HepG2 (cell line): ENCODE measurements around the gene MITF. TPM values are rescaled to one million over a fixed set of nuclear protein-coding genes. Genes with fewer than 3 reads are reported as not detected.

ENCODE experiments used
- ATAC-seq: fragments of 200-7000 bp; cut with Tn5 transposase; 3 replicates; pipeline ENCODE4 v1.9.1; 2020; ENCODE audit warnings: mild to moderate bottlenecking, moderate library complexity
- BruUV-seq: library from RNA; stranded (reverse); fragments of 400-500 nt; replicated peaks from 2 replicates; lab custom pipeline; 2021; lab: Mats Ljungman, UMichigan
- CTCF ChIA-PET: fragments of 300-600 bp; formaldehyde crosslinking; extraction: SDS; loops from one replicate; lab custom pipeline; 2021; ENCODE audit warnings: low total read pairs, inconsistent platforms, low intra/inter-chr PET ratio; lab: Yijun Ruan, JAX
- POLR2A ChIA-PET: fragments of 350-600 bp; sonication (Branson Sonifier 250); formaldehyde crosslinking; loops from one replicate; lab custom pipeline; 2020; ENCODE audit warnings: antibody characterized with exemption, inconsistent platforms; lab: Yijun Ruan, JAX
- DNase-seq: peaks from one replicate; pipeline ENCODE4 v3.0.0-alpha.2; 2015; ENCODE audit warnings: low spot score
- FAIRE-seq: peaks from 3 replicates; lab custom pipeline; 2011; peaks lifted over from hg19 to GRCh38; lab: Jason Lieb, UNC
- H2AFZ ChIP-seq: one replicate; pipeline ENCODE4 v1.6.1; 2011; ENCODE audit warnings: low read length, inconsistent platforms
- H3K27ac ChIP-seq: fragments of 300-600 bp; 3 replicates; pipeline ENCODE4 v1.8.0; 2011; ENCODE audit warnings: mixed run types, mild to moderate bottlenecking, mixed read lengths, low read length, inconsistent platforms; ENCODE audit not compliant: insufficient read depth; ENCODE audit errors: extremely low read length
- H3K27me3 ChIP-seq, 2 experiments: fragments of 200-600 bp in 1 of 2; 2 replicates in 1 of 2; 3 replicates in 1 of 2; pipeline versions ENCODE4 v1.6.0 to v1.8.0; 2011; ENCODE audit warnings: low read length in 2 of 2, mild to moderate bottlenecking in 2 of 2, moderate library complexity in 2 of 2, inconsistent platforms in 1 of 2; ENCODE audit not compliant: insufficient read depth in 2 of 2, control insufficient read depth in 1 of 2
- H3K36me3 ChIP-seq, 2 experiments: fragments of 200-600 bp in 1 of 2; replicated peaks in 1 of 2; 2 replicates in 1 of 2; 3 replicates in 1 of 2; pipeline versions ENCODE4 v1.5.1 to v1.8.0; 2011; ENCODE audit warnings: low read length in 2 of 2, inconsistent platforms in 1 of 2; ENCODE audit not compliant: insufficient read depth in 2 of 2, control insufficient read depth in 1 of 2
- H3K4me1 ChIP-seq: 2 replicates; pipeline ENCODE4 v1.5.1; 2012; ENCODE audit warnings: low read length, inconsistent platforms; ENCODE audit not compliant: insufficient read depth
- H3K4me2 ChIP-seq: 2 replicates; pipeline ENCODE4 v1.6.0; 2011; ENCODE audit warnings: low read depth, low read length, inconsistent platforms
- H3K4me3 ChIP-seq, 3 experiments: fragments of 200-600 bp in 1 of 3; sonication (generic), shearing (Covaris generic) in 1 of 3; replicated peaks in 1 of 3; 2 replicates each; pipeline ENCODE4 v1.5.1; 2011 to 2016; ENCODE audit warnings: low read length in 3 of 3, inconsistent platforms in 2 of 3, low read depth in 2 of 3, mild to moderate bottlenecking in 2 of 3, control low read depth in 1 of 3, mixed read lengths in 1 of 3; ENCODE audit not compliant: insufficient read depth in 1 of 3
- H3K79me2 ChIP-seq: one replicate; pipeline ENCODE4 v1.6.1; 2011; ENCODE audit warnings: low read length, inconsistent platforms; ENCODE audit not compliant: insufficient read depth
- H3K9ac ChIP-seq: 2 replicates; pipeline ENCODE4 v1.6.0; 2011; ENCODE audit warnings: mild to moderate bottlenecking, low read depth, low read length, inconsistent platforms; ENCODE audit not compliant: insufficient read depth
- H3K9me3 ChIP-seq: 2 replicates; pipeline ENCODE4 v1.5.1; 2012; ENCODE audit warnings: mild to moderate bottlenecking, low read length
- H4K20me1 ChIP-seq: 2 replicates; pipeline ENCODE4 v1.6.0; 2011; ENCODE audit warnings: inconsistent platforms, mild to moderate bottlenecking, low read length, moderate library complexity; ENCODE audit not compliant: insufficient read depth
- AKAP8 ChIP-seq: sonication (generic); formaldehyde crosslinking; IDR thresholded peaks from 2 replicates; pipeline ENCODE4 v1.5.1; 2020; ENCODE audit warnings: mild to moderate bottlenecking, missing genetic modification reagents
- HBP1 ChIP-seq: IDR thresholded peaks from 2 replicates; pipeline ENCODE4 v1.6.1; 2016; ENCODE audit warnings: low read depth, control low read depth
- HOXA9 ChIP-seq: sonication (generic); formaldehyde crosslinking; IDR thresholded peaks from 2 replicates; pipeline ENCODE4 v1.8.1; 2022; ENCODE audit warnings: missing genetic modification reagents, mild to moderate bottlenecking, moderate library complexity, borderline replicate concordance
- MAFF ChIP-seq: IDR thresholded peaks from 2 replicates; pipeline ENCODE4 v1.6.1; 2011; ENCODE audit warnings: low read depth, low read length, improper control_type of control experiment
- MED1 ChIP-seq: sonication (generic); formaldehyde crosslinking; IDR thresholded peaks from 2 replicates; pipeline ENCODE4 v1.4.0; 2020; ENCODE audit warnings: missing genetic modification reagents
- NR2C2 ChIP-seq: sonication (generic); formaldehyde crosslinking; IDR thresholded peaks from 2 replicates; pipeline ENCODE4 v1.4.0; 2020; ENCODE audit warnings: missing genetic modification reagents, mild to moderate bottlenecking, moderate library complexity, borderline replicate concordance
- POLR2A ChIP-seq, 2 experiments: IDR thresholded peaks; 2 replicates each; pipeline ENCODE4 v1.6.1; 2011; ENCODE audit warnings: low read depth in 2 of 2, low read length in 2 of 2, mild to moderate bottlenecking in 1 of 2, moderate library complexity in 1 of 2; ENCODE audit not compliant: insufficient read depth in 1 of 2
- RFX1 ChIP-seq: fragments of 450-650 bp; IDR thresholded peaks from 2 replicates; pipeline ENCODE4 v1.6.1; 2017
- SRSF9 ChIP-seq: fragments of 200-400 bp; formaldehyde crosslinking; IDR thresholded peaks from 2 replicates; pipeline ENCODE4 v1.6.1; 2018; ENCODE audit warnings: borderline replicate concordance, mild to moderate bottlenecking, low read depth, low read length; ENCODE audit not compliant: insufficient read depth, poor library complexity, severe bottlenecking
- U2AF2 ChIP-seq: fragments of 200-400 bp; formaldehyde crosslinking; IDR thresholded peaks from 2 replicates; pipeline ENCODE4 v1.6.1; 2017; ENCODE audit warnings: low read depth, mild to moderate bottlenecking, low read length
- ZNF160 ChIP-seq: sonication (generic); formaldehyde crosslinking; IDR thresholded peaks from 2 replicates; pipeline ENCODE4 v1.8.0; 2022; ENCODE audit warnings: mild to moderate bottlenecking, inconsistent platforms, missing genetic modification reagents
- ZZZ3 ChIP-seq: sonication (generic); formaldehyde crosslinking; IDR thresholded peaks from 2 replicates; pipeline ENCODE4 v1.4.0; 2020; ENCODE audit warnings: missing genetic modification reagents, mild to moderate bottlenecking, borderline replicate concordance
- WGBS: methylation state at CpG from one replicate; pipeline ENCODE4 v1.1.6; 2017; ENCODE audit warnings: low lambda C conversion rate; 5-methylcytosine and 5-hydroxymethylcytosine counted together
- in situ Hi-C: cut with HindIII; loops from 2 replicates; pipeline ENCODE4 v1.10.0; 2017; ENCODE audit warnings: low pct_unique_long_range_greater_than_20kb; ENCODE audit not compliant: extremely low pct_ligation_motif_present
- intact Hi-C: fragments of 100-400 bp; cut with micrococcal nuclease; formaldehyde crosslinking; loops from one replicate; pipeline ENCODE4 v1.10.0; 2022; ENCODE audit not compliant: unreplicated experiment
- polyA plus RNA-seq, 8 experiments: library from polyadenylated mRNA; depleted of rRNA in 3 of 8; stranded (reverse) in 7 of 8; unstranded in 1 of 8; fragments of >200 nt; fragmentation: Illumina TruSeq in 4 of 8; extraction: Trizol in 4 of 8; gene quantifications; 2 replicates each; pipeline versions ENCODE4 v1.2.1 to v1.2.3, GENCODE V29; 2011 to 2016; ENCODE audit warnings: low read depth in 4 of 8, missing spikeins in 1 of 8, mixed read lengths in 1 of 8; ENCODE audit not compliant: insufficient read depth in 1 of 8
- total RNA-seq, 5 experiments: library from RNA; depleted of rRNA; stranded (reverse); fragments of >200 nt; fragmentation: Illumina TruSeq; extraction: Trizol; gene quantifications; 2 replicates each; pipeline ENCODE4 v1.2.3, GENCODE V29; 2016; ENCODE audit warnings: low read depth in 1 of 5
- TF ChIP-seq, protein P1 (sequence below): sonication (generic); formaldehyde crosslinking; IDR thresholded peaks from 2 replicates; pipeline ENCODE4 v1.8.0; 2023; ENCODE audit warnings: mild to moderate bottlenecking, missing genetic modification reagents

Gene MITF
- total and polyA plus RNA-seq, 2 of the 13 experiments (the other 11 are each of a cell fraction or from before 2014, with no cell fraction given) = 0.12 to 0.38 TPM

- TF ChIP-seq MAFF (no peak), POLR2A (IDR thresholded peaks at IDR 0.05; ENCODE audit: insufficient read depth in 1 of 2, low read depth in 2 of 2, low read length in 2 of 2) (no peak)
These were observed 128.8 kb downstream of the MITF start (continued) for GRCh38 chr3:69867941-69868505.

DNA sequence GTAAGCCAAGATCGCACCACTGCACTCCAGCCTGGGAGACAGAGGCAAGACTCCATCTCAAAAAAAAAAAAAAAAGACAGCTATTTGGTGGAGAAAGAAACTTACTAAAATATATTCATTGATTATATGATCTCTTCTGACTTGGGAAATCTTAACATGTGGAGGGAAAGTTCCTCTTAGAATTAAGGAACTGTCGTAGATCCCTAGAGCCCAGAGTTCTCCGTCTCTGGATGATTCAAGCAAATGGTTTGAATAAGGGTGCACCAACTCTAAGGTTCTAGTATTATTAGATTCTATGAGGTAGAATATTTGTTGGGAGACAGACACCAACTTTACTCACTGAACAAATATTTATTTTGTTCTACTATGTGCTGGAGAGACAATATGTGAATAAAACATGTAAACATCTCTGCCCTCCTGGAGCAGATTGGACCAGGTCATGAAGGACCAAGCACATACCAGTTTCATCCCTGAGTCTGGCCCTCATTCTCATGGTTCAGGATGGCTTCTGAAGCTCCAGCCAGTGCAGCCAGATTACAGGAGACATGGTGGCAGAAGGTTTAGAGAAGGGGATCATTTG, 129.7 kb downstream of the MITF start:
- WGBS = 20% methylated on average over 3 of the region's 3 CpGs
- no peaks in the 10 kb centered on the region for H3K27me3 ChIP-seq
- in situ Hi-C loops (no loop called here), intact Hi-C loops (no loop called here)
- H3K79me2 ChIP-seq = no peaks in the 10 kb centered on the region
- H3K4me3 ChIP-seq = no peak overlapping the region
- no peaks in the 10 kb centered on the region for H3K36me3 ChIP-seq
- no peak overlapping the region for H2AFZ ChIP-seq
- no peak for FAIRE-seq
- no peak overlapping the region for H3K9ac ChIP-seq
- no peak for TF ChIP-seq U2AF2
- TF ChIP-seq RFX1 = no peak
- TF ChIP-seq AKAP8 (CRISPR knock-in tag) = no peak
- no peak for TF ChIP-seq ZZZ3 (CRISPR knock-in tag)
- no peak for TF ChIP-seq HOXA9 (CRISPR knock-in tag)
- TF ChIP-seq HBP1 (CRISPR knock-in tag) = no peak
- no peak for TF ChIP-seq MED1 (CRISPR knock-in tag)
- TF ChIP-seq NR2C2 = no peak
- TF ChIP-seq SRSF9 = no peak
- TF ChIP-seq, protein P1, sequence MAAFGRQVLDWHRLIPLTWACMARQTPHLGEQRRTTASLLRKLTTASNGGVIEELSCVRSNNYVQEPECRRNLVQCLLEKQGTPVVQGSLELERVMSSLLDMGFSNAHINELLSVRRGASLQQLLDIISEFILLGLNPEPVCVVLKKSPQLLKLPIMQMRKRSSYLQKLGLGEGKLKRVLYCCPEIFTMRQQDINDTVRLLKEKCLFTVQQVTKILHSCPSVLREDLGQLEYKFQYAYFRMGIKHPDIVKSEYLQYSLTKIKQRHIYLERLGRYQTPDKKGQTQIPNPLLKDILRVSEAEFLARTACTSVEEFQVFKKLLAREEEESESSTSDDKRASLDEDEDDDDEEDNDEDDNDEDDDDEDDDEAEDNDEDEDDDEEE (CRISPR knock-in tag) = no peak
- TF ChIP-seq ZNF160 (CRISPR knock-in tag) = no peak
- no peaks in the 10 kb centered on the region for H4K20me1 ChIP-seq
- H3K27ac ChIP-seq = no peak overlapping the region
- no peaks in the 10 kb centered on the region for H3K9me3 ChIP-seq
- POLR2A ChIA-PET = no interaction called here
- no peaks in the 10 kb centered on the region for H3K4me1 ChIP-seq
- DNase-seq = no peak
- BruUV-seq = no TSS peak
- no peak for ATAC-seq
- CTCF ChIA-PET = no interaction called here
- H3K4me2 ChIP-seq = no peak overlapping the region
